Activated T-cell treated with anti-CD3 and anti-CD28 coated beads, Interleukin-2, amount 50 U/mL, for 24 hours (primary cell): ENCODE data around the gene SPIRE1.
"Not testable (repeated sequence)": the region's sequence is repeated elsewhere in the genome, so short reads cannot be mapped to it uniquely, and the experiment has no call there.

Source experiments
- DNase-seq: peaks from one replicate; pipeline ENCODE4 v3.0.0-alpha.2; 2020
- H3K27ac Mint-ChIP-seq: 2 replicates; pipeline ENCODE4 v1.8.0; 2020; ENCODE audit warnings: mild to moderate bottlenecking, mixed read lengths
- H3K27me3 Mint-ChIP-seq: 2 replicates; pipeline ENCODE4 v1.8.0; 2020; ENCODE audit warnings: mixed read lengths
- H3K36me3 Mint-ChIP-seq: 2 replicates; pipeline ENCODE4 v1.8.0; 2020; ENCODE audit warnings: low read depth, mixed read lengths
- H3K4me1 Mint-ChIP-seq: 2 replicates; pipeline ENCODE4 v1.8.0; 2020; ENCODE audit warnings: low read depth, mixed read lengths
- H3K4me3 Mint-ChIP-seq: 2 replicates; pipeline ENCODE4 v1.8.0; 2020; ENCODE audit warnings: mild to moderate bottlenecking, moderate library complexity, mixed read lengths
- H3K9me3 Mint-ChIP-seq: 2 replicates; pipeline ENCODE4 v1.8.0; 2020; ENCODE audit warnings: mixed read lengths

Gene SPIRE1

DNA sequence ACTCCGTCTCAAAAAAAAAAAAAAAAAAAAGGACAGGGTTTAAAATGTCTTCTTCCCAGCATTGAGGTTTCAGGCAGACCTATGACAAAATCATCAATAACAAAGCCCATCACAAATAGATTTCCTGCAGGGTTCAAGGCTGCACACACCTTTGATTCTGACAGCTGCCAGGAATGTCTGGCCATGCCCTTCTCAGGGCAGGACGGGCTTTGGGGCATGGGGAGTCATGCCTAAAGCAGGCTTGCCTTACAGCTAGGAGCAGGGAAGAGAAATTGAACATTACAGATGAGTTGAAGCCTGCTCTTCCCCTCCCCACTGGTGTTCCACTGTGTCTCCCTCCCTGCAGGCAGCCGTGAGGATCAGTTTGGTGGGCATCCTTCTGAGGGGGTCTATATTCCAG lies 246.5 kb downstream of the SPIRE1 start:
- DNase-seq: no peak
- H3K27ac Mint-ChIP-seq: no peak overlapping the region
- peaks cover 16% of the 10 kb centered on the region for H3K27me3 Mint-ChIP-seq
- H3K9me3 Mint-ChIP-seq: no peaks in the 10 kb centered on the region
- H3K4me3 Mint-ChIP-seq: no peak overlapping the region
- peaks cover 6% of the 10 kb centered on the region for H3K36me3 Mint-ChIP-seq
- H3K4me1 Mint-ChIP-seq: peaks cover 18% of the 10 kb centered on the region

DNA sequence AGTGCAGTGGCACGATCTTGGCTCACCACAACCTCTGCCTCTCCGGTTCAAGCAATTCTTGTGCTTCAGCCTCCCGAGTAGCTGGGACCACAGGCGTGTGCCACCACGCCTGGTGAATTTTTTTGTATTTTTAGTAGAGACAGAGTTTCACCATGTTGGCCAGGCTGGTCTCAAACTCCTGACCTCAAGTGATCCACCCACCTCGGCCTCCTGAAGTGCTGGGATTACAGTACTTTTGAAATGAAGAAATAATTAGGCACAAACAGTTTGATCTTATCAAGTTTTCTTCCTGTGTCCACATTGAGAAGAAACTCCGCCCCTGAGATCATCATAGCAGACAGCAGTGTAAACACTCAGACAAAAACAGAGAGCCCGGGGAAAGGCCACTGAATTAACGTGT lies 247.2 kb downstream of the SPIRE1 start:
- Mint-ChIP-seq H3K4me1 (peaks cover 25% of the 10 kb centered on the region), H3K27me3 (peaks cover 23% of the 10 kb centered on the region)
- DNase-seq, H3K9me3 Mint-ChIP-seq, H3K36me3 Mint-ChIP-seq, H3K4me3 Mint-ChIP-seq, H3K27ac Mint-ChIP-seq: not testable (repeated sequence)

DNA sequence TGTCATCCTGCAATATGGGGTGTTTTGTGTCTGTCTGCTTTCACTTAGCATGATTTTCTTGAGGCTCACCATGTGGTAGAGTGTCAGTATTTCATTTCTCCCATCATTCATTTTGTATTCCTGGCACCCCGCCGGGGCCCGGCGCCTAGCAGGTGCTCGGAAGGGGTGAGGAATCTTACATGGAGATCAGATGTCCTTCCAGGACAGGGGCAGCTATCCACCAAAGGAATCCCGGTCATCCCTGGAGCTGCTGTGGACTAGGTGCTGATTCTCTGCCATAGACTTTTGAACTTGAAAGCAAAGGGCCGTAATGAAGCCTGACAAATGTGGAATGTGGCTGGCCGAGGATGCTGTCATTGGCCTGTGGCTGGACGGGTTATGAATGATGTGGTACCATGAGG lies 247.8 kb downstream of the SPIRE1 start:
- no peak overlapping the region for H3K27ac Mint-ChIP-seq
- no peaks in the 10 kb centered on the region for H3K9me3 Mint-ChIP-seq
- no peak overlapping the region for H3K4me3 Mint-ChIP-seq
- H3K36me3 Mint-ChIP-seq: peaks cover 6% of the 10 kb centered on the region
- peaks cover 25% of the 10 kb centered on the region for H3K4me1 Mint-ChIP-seq
- no peak for DNase-seq
- H3K27me3 Mint-ChIP-seq: peaks cover 28% of the 10 kb centered on the region

DNA sequence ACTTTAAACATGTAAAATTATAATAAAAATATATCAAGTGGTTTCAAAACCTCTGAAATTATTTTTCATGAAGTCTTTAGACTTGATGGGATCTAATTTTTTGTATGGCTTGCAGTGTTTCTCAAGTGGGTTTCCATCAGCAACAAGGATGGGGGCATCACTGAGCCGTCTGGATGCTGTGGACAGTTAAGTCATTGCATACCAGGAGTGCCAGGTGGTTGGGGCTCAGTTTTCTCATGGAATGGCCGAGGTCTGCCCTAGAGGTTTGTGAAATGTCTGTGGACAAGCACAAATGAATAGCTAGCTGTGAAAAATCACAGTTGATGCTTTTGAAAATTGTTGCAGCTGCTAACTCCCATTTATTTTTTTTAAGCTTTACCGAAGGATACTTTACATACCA lies 248.4 kb downstream of the SPIRE1 start:
- no peak overlapping the region for H3K4me3 Mint-ChIP-seq
- H3K27ac Mint-ChIP-seq: no peak overlapping the region
- peaks cover 34% of the 10 kb centered on the region for H3K27me3 Mint-ChIP-seq
- H3K36me3 Mint-ChIP-seq: peaks cover 6% of the 10 kb centered on the region
- no peaks in the 10 kb centered on the region for H3K9me3 Mint-ChIP-seq
- DNase-seq: no peak
- H3K4me1 Mint-ChIP-seq: peaks cover 25% of the 10 kb centered on the region

DNA sequence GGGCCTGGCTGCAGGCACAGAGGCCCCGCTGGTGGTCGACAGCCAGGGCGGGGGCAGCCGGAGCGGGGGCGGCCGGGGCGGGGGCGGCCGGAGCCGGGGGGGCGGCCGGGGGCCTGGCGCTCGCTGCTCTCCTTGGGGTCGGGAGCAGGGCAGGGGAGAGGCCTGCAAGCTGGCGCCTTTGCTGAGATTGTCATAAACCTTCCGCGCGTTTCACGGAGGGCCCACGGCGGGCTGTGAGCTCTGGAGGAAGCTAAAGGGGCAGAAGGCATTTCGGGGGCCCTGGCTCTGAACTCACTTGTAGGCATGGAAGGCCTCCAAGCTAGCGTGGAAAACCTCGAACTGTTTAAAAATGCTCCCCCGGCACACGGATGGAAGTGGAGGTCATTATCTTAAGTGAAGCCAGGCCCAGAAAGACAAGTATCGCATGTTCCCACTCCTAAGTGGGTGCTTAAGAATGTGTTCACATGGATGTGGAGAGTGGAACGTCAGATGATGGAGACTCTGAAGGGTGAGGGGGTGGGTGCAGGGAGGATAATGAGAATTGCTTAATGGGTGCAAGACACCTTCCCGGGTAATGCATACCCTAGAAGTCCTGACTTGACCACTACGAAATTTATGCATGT lies 249.5 kb downstream of the SPIRE1 start:
- Mint-ChIP-seq H3K27ac (peak overlapping the region; percentile 51), H3K4me1 (peaks cover 33% of the 10 kb centered on the region), H3K9me3 (no peaks in the 10 kb centered on the region), H3K27me3 (peaks cover 42% of the 10 kb centered on the region), H3K36me3 (peaks cover 6% of the 10 kb centered on the region), H3K4me3 (peak overlapping the region; percentile 81)
- DNase-seq: no peak

DNA sequence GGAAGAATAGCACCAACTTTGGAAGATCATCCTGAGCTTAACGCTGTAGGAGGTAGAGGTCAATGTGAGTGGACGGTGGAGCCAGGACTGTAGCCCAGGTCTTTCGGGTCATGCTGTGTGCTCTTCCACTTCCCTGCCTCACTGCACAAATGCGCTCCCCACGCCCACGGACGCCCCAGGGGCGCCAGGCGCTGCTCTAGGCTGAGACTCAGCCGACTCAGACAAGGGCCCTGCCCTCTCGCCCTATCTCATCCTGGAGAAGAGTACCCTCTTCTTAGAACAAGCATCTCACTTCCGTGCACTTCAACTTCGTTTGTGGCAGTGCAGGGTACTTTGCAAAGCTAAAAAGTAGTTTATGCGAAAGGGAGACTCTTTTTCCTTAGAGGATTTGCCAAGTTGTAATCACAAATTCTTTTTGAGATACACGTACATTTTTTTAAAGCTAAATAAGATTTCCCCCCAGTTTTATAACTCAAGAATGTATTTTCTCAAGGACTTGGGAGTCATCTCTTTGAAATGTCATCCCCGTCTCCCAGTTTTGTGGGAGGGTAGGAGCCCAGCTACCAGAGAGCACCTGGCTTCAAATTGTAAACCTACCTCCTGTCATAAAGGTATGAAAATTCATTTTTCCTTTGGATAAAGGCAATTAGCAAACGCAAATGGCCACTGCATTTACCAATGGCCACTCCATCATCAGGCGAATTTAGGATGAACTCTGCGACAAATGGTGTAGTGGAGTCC lies 251.4 kb downstream of the SPIRE1 start:
- Mint-ChIP-seq H3K4me1 (peaks cover 33% of the 10 kb centered on the region), H3K27me3 (peaks cover 58% of the 10 kb centered on the region), H3K9me3 (no peaks in the 10 kb centered on the region), H3K27ac (no peak overlapping the region), H3K4me3 (peak overlapping the region; percentile 77), H3K36me3 (peaks cover 6% of the 10 kb centered on the region)
- no peak for DNase-seq

DNA sequence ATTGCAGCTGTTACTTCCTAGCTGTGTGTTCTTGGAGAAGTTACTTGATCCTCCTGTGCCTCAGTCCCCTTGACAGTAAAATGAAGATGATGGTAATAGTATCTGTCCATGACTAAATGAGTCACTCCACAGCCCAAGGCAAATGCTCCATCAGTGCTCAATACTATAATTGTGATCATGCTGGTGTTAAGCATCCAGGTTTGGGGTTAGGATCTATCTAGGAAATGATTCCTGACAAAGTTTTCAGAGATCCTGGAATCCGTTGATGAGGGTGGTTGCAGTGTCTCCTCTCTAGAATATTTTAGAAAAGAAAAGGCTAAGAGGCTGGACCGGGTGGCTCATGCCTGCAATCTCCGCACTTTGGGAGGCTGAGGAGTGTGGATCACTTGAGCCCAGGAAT lies 252.8 kb downstream of the SPIRE1 start:
- no peak overlapping the region for H3K27ac Mint-ChIP-seq
- peaks cover 63% of the 10 kb centered on the region for H3K27me3 Mint-ChIP-seq
- no peak overlapping the region for H3K4me3 Mint-ChIP-seq
- H3K4me1 Mint-ChIP-seq: peaks cover 33% of the 10 kb centered on the region
- DNase-seq: no peak
- peaks cover 4% of the 10 kb centered on the region for H3K36me3 Mint-ChIP-seq
- no peaks in the 10 kb centered on the region for H3K9me3 Mint-ChIP-seq

DNA sequence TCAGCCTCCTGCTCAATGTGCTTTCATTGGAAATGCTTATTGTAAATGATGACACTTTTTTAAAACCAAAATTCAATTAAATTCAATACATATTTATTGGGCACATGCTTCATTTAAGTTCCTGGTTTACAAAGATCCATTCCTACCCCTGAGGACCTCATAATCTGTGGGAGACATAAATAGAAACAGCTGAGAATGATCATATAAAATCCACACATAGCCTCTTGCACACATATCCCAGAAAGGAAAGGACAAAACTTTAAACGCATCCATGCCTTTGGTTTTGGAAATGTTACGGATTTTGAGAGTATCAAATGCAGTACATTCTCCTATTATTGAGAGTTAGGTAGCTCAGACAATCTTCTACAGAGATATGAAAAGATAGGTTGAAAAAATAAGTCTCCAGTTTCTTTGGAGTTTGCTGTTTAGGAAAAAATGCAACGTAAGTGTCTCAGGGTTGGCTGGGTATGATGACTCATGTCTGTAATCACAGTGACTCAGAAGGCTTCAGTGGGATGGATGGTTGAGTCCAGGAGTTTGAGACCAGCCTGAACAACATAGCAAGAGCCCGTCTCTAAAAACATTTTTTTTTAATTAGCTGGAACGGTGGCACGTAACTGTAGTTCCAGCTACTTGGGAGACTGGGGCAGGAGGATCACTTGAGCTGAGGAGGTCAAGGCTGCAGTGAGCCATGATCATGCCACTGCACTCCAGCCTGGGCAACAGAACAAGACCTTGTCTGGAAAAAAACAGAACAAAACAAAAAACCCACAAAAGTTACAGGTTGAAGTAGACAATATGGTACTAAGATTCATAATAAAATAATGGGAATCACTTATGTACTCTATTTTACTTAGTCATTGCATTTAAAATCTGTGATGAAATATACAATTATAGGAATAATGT lies 254.1 kb downstream of the SPIRE1 start:
- no peak overlapping the region for H3K27ac Mint-ChIP-seq
- peaks cover 65% of the 10 kb centered on the region for H3K27me3 Mint-ChIP-seq
- no peaks in the 10 kb centered on the region for H3K9me3 Mint-ChIP-seq
- DNase-seq: no peak
- H3K4me3 Mint-ChIP-seq: no peak overlapping the region
- peaks cover 32% of the 10 kb centered on the region for H3K4me1 Mint-ChIP-seq
- H3K36me3 Mint-ChIP-seq: peaks cover 4% of the 10 kb centered on the region

DNA sequence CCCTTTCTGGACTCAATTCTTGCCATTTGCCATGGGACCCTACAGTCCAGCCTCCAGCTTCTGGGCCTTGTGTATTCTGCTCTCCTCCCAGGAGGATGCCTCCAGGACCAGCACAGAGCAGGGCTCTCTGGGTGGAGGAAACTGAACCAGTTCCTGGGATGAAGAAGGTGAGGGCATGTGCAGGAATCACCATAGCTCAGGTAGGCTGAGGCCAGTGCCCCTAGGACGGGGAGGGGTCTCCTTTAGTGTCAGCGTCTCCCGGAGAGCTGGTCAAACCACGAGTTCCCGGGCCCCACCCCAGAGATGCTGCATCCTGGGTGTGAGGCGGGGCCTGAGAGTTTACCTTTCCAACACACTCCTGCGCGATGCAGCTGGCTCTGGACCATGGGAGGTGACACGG lies 256.0 kb downstream of the SPIRE1 start:
- peaks cover 19% of the 10 kb centered on the region for H3K4me1 Mint-ChIP-seq
- H3K4me3 Mint-ChIP-seq: no peak overlapping the region
- no peaks in the 10 kb centered on the region for H3K9me3 Mint-ChIP-seq
- no peak for DNase-seq
- no peaks in the 10 kb centered on the region for H3K36me3 Mint-ChIP-seq
- H3K27ac Mint-ChIP-seq: no peak overlapping the region
- peaks cover 61% of the 10 kb centered on the region for H3K27me3 Mint-ChIP-seq

DNA sequence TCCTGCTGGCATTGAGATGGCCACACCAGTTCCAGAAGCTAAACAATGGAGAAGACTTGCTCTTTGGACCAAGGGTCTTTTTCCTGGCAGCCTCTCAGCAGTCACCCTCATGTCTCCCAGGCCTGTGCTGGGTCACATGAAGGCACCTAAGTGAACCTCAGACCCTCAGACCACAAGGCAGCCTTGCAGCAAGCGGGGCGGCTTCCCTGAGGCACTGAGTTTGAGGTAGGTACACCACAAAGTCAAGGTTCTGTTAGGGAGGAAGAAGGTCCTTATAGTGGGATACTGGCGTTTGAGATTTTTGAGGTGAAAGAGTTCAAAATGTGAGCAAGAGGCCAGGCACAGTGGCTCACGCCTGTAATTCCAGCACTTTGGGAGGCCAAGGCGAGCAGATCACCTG lies 258.7 kb downstream of the SPIRE1 start:
- H3K4me3 Mint-ChIP-seq: no peak overlapping the region
- H3K36me3 Mint-ChIP-seq: no peaks in the 10 kb centered on the region
- H3K27me3 Mint-ChIP-seq: peaks cover 42% of the 10 kb centered on the region

DNA sequence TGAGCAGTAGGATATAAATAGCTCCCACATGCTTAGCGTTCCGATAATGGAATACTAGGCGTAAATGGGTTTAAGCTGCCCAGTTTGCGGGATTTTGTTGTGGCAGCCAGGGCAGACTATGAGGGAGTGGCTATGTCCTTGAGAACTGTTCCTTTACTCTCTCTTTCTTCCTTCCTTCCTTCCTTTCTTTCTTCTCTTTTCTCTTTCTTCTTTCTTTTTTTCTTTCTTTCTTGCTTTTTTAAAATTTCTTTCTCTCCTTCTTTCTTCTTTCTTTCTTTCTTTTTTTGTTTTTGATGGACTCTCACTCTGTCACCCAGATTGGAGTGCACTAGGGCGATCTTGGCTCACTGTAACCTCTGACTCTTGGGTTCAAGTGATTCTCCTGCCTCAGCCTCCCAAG lies 259.3 kb downstream of the SPIRE1 start:
- no peaks in the 10 kb centered on the region for H3K36me3 Mint-ChIP-seq
- no peak overlapping the region for H3K27ac Mint-ChIP-seq
- H3K4me3 Mint-ChIP-seq: no peak overlapping the region
- no peak for DNase-seq
- no peaks in the 10 kb centered on the region for H3K9me3 Mint-ChIP-seq
- peaks cover 39% of the 10 kb centered on the region for H3K27me3 Mint-ChIP-seq
- H3K4me1 Mint-ChIP-seq: peaks cover 3% of the 10 kb centered on the region

More for the DNA sequence above, 258.7 kb downstream of the SPIRE1 start:
- DNase-seq: no peak
- H3K27ac Mint-ChIP-seq: no peak overlapping the region
- H3K9me3 Mint-ChIP-seq: no peaks in the 10 kb centered on the region
- peaks cover 9% of the 10 kb centered on the region for H3K4me1 Mint-ChIP-seq

DNA sequence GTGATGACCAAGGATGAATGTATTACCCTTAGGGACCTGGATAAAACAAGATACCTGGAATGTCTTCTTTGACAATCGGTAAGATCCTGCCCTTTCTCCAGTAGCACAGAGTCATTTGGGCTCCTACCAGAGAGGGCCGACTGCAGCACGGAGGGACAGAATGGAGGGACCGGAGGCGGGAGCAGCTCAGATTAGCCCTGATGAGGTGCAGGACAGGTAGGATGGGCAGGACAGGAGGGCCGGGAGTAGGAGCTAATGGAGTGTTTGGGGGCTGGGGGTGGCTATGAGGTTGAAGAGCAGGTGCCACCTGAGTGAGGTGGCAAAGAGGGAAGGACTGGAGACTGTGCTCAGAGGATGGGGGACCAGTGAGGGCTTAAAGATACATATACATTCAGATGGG lies 260.1 kb downstream of the SPIRE1 start:
- H3K27ac Mint-ChIP-seq: no peak overlapping the region
- H3K36me3 Mint-ChIP-seq: no peaks in the 10 kb centered on the region
- H3K9me3 Mint-ChIP-seq: no peaks in the 10 kb centered on the region
- H3K27me3 Mint-ChIP-seq: peaks cover 34% of the 10 kb centered on the region
- no peak overlapping the region for H3K4me3 Mint-ChIP-seq
- DNase-seq: no peak
- H3K4me1 Mint-ChIP-seq: no peaks in the 10 kb centered on the region

DNA sequence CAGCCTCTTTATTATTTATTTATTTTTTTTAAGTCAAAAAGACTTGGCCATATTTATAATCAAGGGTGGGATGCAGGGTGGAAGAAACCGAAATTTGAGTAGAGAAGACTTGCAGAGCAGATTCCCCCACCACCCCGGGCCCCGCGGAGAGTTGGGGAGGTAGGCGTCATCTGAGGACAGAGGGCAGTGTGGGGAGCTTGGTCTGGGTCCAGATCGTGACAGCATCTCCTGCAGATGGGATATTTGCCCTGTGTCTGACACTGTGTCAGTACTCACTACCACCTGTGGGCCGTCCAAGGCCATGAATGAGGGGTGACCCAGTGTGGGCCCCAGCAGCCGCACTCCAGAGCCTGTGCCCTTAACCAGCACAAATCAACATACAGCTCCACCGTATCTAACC lies 260.7 kb downstream of the SPIRE1 start:
- H3K4me1 Mint-ChIP-seq: no peaks in the 10 kb centered on the region
- H3K9me3 Mint-ChIP-seq: no peaks in the 10 kb centered on the region
- H3K27me3 Mint-ChIP-seq: peaks cover 29% of the 10 kb centered on the region
- no peak for DNase-seq
- H3K27ac Mint-ChIP-seq: no peak overlapping the region
- no peaks in the 10 kb centered on the region for H3K36me3 Mint-ChIP-seq
- H3K4me3 Mint-ChIP-seq: no peak overlapping the region
